ENCODE results near the gene RNASE7. TPM values are rescaled to one million over a fixed set of nuclear protein-coding genes. Genes with fewer than 3 reads are reported as not detected.

The RNASE7 gene
- total RNA-seq, 1 donor from 2014 or later, result not detected

GRCh38 chr14:21023817-21024584 is 18.2 kb upstream of the RNASE7 start:
- TF ChIP-seq CTCF (IDR thresholded peaks at IDR 0.05; ENCODE audit: borderline replicate concordance), result no peak
- DNase-seq, result no peak
- Histone ChIP-seq H3K27me3 (ENCODE audit: low read depth) (no peaks in the 10 kb centered on the region), H3K9me3 (replicated peaks) (no peaks in the 10 kb centered on the region), H3K4me1 (peaks cover 60% of the 10 kb centered on the region), H3K36me3 (peaks cover 33% of the 10 kb centered on the region), H3K27ac (replicated peaks) (peak overlapping the region; percentile 99), H3K4me3 (peak overlapping the region; percentile 83)
- intact Hi-C loops (cut with micrococcal nuclease), result no loop called here

GRCh38 chr14:21024585-21025370 is 17.4 kb upstream of the RNASE7 start, which contains the start of gene NDRG2:
Gene NDRG2, minus strand, starts transcription at chr14:21025061. Its CDS starts 1,746 bp downstream, at chr14:21023315.
- Histone ChIP-seq H3K36me3 (peaks cover 25% of the 10 kb centered on the region), H3K4me1 (peaks cover 60% of the 10 kb centered on the region), H3K27me3 (ENCODE audit: low read depth) (no peaks in the 10 kb centered on the region), H3K27ac (replicated peaks) (peak within 1 kb of the TSS; percentile 99), H3K9me3 (replicated peaks) (no peaks in the 10 kb centered on the region), H3K4me3 (peak within 1 kb of the TSS; percentile 83)
- intact Hi-C loops (cut with micrococcal nuclease), result no loop called here
- no peak for TF ChIP-seq CTCF (IDR thresholded peaks at IDR 0.05; ENCODE audit: borderline replicate concordance)
- peak; percentile 89 for DNase-seq

GRCh38 chr14:21025371-21026273 is 16.5 kb upstream of the RNASE7 start:
- no peaks in the 10 kb centered on the region for H3K9me3 ChIP-seq (replicated peaks)
- TF ChIP-seq CTCF (IDR thresholded peaks at IDR 0.05; ENCODE audit: borderline replicate concordance), result no peak
- peaks cover 57% of the 10 kb centered on the region for H3K4me1 ChIP-seq
- DNase-seq, result peak; percentile 91
- intact Hi-C loops (cut with micrococcal nuclease), result no loop called here
- peak overlapping the region; percentile 99 for H3K27ac ChIP-seq (replicated peaks)
- no peaks in the 10 kb centered on the region for H3K27me3 ChIP-seq (ENCODE audit: low read depth)
- peak overlapping the region; percentile 83 for H3K4me3 ChIP-seq
- peaks cover 16% of the 10 kb centered on the region for H3K36me3 ChIP-seq

- no peak for DNase-seq
- peaks cover 54% of the 10 kb centered on the region for H3K4me1 ChIP-seq
- TF ChIP-seq CTCF (IDR thresholded peaks at IDR 0.05; ENCODE audit: borderline replicate concordance), result no peak
- H3K4me3 ChIP-seq, result peak overlapping the region; percentile 83
- H3K36me3 ChIP-seq, result peaks cover 8% of the 10 kb centered on the region
- intact Hi-C loops (cut with micrococcal nuclease), result no loop called here
- no peaks in the 10 kb centered on the region for H3K9me3 ChIP-seq (replicated peaks)
- no peaks in the 10 kb centered on the region for H3K27me3 ChIP-seq (ENCODE audit: low read depth)
- H3K27ac ChIP-seq (replicated peaks), result peak overlapping the region; percentile 99
These were observed 15.7 kb upstream of the RNASE7 start for GRCh38 chr14:21026274-21026987.

Data from left ventricle myocardium inferior (tissue), 1 donor.